ENCODE data around the gene CDH13. TPM values are rescaled to one million over a fixed set of nuclear protein-coding genes. Genes with fewer than 3 reads are reported as not detected.

Gene CDH13
- total RNA-seq, 1 donor: 102 TPM

DNA sequence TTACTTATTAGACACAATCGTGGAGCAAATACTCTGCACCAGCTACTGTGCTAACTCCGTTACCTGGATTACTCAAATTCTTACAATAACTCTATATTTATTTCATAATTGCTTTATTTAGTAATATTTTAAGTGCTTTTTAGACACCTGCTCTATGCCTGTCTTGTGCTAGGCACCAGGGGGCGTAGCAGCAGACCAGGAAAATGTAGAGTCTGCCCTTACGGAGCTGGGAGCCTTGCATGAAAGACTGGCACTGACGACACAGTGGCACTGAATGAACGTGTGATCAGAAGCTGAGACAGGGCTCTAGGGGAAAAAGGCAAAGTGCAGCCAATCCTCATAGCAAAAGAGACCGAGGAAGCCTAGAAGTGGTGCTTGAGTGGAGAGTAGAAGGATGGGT is 486.5 kb downstream of the CDH13 start:
- Histone ChIP-seq H4K20me1 (ENCODE audit: insufficient read depth, low read length) (no peaks in the 10 kb centered on the region), H2AFZ (ENCODE audit: low read length) (no peak overlapping the region), H3K36me3 (ENCODE audit: insufficient read depth, low read length) (no peaks in the 10 kb centered on the region), H3K79me2 (ENCODE audit: insufficient read depth, low read length) (no peaks in the 10 kb centered on the region), H3K4me1 (ENCODE audit: insufficient read depth, low read length) (peaks cover 3% of the 10 kb centered on the region), H3K9me3 (ENCODE audit: low read depth, low read length) (no peaks in the 10 kb centered on the region), H3K4me2 (ENCODE audit: insufficient read depth, low read length) (no peak overlapping the region), H3K27me3 (ENCODE audit: insufficient read depth, low read length) (no peaks in the 10 kb centered on the region), H3K4me3 (ENCODE audit: insufficient read depth, low read length) (no peak overlapping the region), H3K27ac (ENCODE audit: low read depth, low read length) (no peak overlapping the region)
- TF ChIP-seq, protein P1, sequence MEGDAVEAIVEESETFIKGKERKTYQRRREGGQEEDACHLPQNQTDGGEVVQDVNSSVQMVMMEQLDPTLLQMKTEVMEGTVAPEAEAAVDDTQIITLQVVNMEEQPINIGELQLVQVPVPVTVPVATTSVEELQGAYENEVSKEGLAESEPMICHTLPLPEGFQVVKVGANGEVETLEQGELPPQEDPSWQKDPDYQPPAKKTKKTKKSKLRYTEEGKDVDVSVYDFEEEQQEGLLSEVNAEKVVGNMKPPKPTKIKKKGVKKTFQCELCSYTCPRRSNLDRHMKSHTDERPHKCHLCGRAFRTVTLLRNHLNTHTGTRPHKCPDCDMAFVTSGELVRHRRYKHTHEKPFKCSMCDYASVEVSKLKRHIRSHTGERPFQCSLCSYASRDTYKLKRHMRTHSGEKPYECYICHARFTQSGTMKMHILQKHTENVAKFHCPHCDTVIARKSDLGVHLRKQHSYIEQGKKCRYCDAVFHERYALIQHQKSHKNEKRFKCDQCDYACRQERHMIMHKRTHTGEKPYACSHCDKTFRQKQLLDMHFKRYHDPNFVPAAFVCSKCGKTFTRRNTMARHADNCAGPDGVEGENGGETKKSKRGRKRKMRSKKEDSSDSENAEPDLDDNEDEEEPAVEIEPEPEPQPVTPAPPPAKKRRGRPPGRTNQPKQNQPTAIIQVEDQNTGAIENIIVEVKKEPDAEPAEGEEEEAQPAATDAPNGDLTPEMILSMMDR (IDR thresholded peaks at IDR 0.05; ENCODE audit: extremely low read depth, low read depth, low read length): peak; percentile 70
- DNase-seq (ENCODE audit: insufficient read length, low spot score, missing footprints): peak; percentile 90

DNA sequence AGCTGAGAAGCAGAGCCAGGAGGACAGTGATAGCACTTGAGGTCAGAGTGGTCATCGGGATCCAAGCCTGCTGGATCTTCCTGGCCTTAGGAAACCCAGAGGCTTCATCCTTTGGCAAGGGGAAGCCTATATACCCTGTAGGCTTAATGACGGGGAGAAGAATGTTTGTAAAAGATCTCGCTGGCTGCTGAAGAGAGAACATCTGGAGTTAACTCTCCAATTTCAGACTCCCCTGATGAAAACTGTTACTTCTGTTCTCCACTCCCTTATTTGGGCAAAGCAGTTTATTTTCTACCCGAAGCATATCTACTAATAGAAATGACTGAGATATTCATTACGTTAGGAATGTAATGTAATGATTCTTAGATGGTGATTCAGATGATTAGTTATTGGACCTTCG is 487.0 kb downstream of the CDH13 start:
- Histone ChIP-seq H3K36me3 (ENCODE audit: insufficient read depth, low read length) (no peaks in the 10 kb centered on the region), H3K9me3 (ENCODE audit: low read depth, low read length) (no peaks in the 10 kb centered on the region), H3K79me2 (ENCODE audit: insufficient read depth, low read length) (no peaks in the 10 kb centered on the region), H3K4me1 (ENCODE audit: insufficient read depth, low read length) (peaks cover 4% of the 10 kb centered on the region), H3K27ac (ENCODE audit: low read depth, low read length) (no peak overlapping the region), H3K27me3 (ENCODE audit: insufficient read depth, low read length) (no peaks in the 10 kb centered on the region), H3K4me3 (ENCODE audit: insufficient read depth, low read length) (no peak overlapping the region), H4K20me1 (ENCODE audit: insufficient read depth, low read length) (no peaks in the 10 kb centered on the region), H2AFZ (ENCODE audit: low read length) (no peak overlapping the region), H3K4me2 (ENCODE audit: insufficient read depth, low read length) (no peak overlapping the region)
- DNase-seq (ENCODE audit: insufficient read length, low spot score, missing footprints): peak; percentile 54
- TF ChIP-seq, protein P1 (IDR thresholded peaks at IDR 0.05; ENCODE audit: extremely low read depth, low read depth, low read length): no peak

DNA sequence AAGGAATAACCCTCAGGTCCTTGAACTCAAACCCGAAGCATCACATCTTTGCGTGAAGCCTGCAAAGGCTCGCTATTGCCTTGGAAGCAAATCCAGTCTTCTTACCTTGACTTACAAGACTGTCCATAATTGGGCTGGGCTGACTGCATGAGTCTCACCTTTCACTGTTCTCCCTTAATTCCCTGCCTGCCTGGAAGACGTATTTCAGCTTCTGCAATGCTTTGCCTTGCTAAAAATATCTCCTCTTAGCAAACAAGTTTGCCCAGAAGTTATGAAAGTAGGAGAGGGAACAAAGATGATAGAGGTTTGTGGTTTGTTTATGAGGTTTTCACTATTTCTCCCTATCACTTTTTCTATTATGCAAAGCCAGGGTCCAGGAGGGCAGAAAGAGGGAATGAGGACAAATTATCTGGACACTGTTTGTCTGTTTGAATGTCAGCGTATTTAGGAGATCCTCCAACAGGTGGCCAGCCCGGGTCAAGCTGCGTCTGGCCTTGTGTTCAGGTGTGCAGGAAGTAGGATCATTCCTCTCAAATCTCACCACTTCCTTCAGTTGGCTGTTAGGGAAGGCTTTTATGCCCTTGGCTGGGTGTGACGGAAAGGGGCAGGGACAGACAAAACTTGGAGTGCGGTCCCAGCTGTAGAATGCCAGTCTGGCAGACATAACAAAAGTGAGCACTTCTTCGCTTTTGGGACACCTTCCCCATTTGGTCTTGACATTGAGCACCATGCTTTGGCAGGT is 488.9 kb downstream of the CDH13 start:
- Histone ChIP-seq H3K27me3 (ENCODE audit: insufficient read depth, low read length) (no peaks in the 10 kb centered on the region), H2AFZ (ENCODE audit: low read length) (no peak overlapping the region), H3K4me3 (ENCODE audit: insufficient read depth, low read length) (no peak overlapping the region), H3K27ac (ENCODE audit: low read depth, low read length) (no peak overlapping the region), H3K36me3 (ENCODE audit: insufficient read depth, low read length) (no peaks in the 10 kb centered on the region), H3K4me2 (ENCODE audit: insufficient read depth, low read length) (no peak overlapping the region), H3K4me1 (ENCODE audit: insufficient read depth, low read length) (peaks cover 4% of the 10 kb centered on the region), H4K20me1 (ENCODE audit: insufficient read depth, low read length) (no peaks in the 10 kb centered on the region), H3K79me2 (ENCODE audit: insufficient read depth, low read length) (no peaks in the 10 kb centered on the region), H3K9me3 (ENCODE audit: low read depth, low read length) (no peaks in the 10 kb centered on the region)
- no peak for DNase-seq (ENCODE audit: insufficient read length, low spot score, missing footprints)
- TF ChIP-seq, protein P1 (IDR thresholded peaks at IDR 0.05; ENCODE audit: extremely low read depth, low read depth, low read length): no peak

DNA sequence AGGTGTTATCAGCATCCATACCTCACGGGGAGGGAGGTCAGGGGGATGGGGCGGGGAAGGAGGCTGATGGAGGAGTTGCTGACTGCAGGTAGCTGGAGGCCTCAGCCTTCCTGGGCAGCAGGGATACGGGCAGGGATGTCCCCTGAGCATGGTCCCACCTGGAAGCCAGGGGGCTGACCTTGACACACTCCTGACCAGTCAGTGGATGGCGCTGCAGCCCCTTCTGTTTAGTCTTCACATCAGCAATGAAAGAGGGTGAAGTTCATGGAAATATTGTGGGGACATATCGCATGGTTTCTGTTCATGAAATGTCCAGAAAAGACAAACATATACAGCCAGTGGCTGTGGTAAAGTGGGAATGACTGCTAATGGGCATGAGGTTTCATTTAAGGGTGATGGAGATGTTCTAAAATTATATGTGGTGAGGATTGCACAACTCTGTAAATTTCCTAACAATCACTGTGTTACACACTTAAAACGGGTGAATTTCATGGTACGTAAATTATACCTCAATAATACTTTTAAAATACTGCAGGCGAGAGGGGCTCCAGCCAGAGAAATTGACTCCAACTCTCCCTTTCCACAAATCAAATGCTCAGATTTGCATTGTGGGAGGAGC is 489.6 kb downstream of the CDH13 start:
- Histone ChIP-seq H2AFZ (ENCODE audit: low read length) (no peak overlapping the region), H3K4me1 (ENCODE audit: insufficient read depth, low read length) (peaks cover 4% of the 10 kb centered on the region), H3K4me3 (ENCODE audit: insufficient read depth, low read length) (no peak overlapping the region), H3K4me2 (ENCODE audit: insufficient read depth, low read length) (no peak overlapping the region), H3K79me2 (ENCODE audit: insufficient read depth, low read length) (no peaks in the 10 kb centered on the region), H3K27ac (ENCODE audit: low read depth, low read length) (no peak overlapping the region), H3K36me3 (ENCODE audit: insufficient read depth, low read length) (no peaks in the 10 kb centered on the region), H3K27me3 (ENCODE audit: insufficient read depth, low read length) (no peaks in the 10 kb centered on the region), H3K9me3 (ENCODE audit: low read depth, low read length) (no peaks in the 10 kb centered on the region), H4K20me1 (ENCODE audit: insufficient read depth, low read length) (no peaks in the 10 kb centered on the region)
- no peak for DNase-seq (ENCODE audit: insufficient read length, low spot score, missing footprints)
- TF ChIP-seq, protein P1 (IDR thresholded peaks at IDR 0.05; ENCODE audit: extremely low read depth, low read depth, low read length): no peak
